Testis (tissue), 2 donors: Measurements from ENCODE around the gene DNAH10.

Experiments used
- CTCF ChIP-seq, 3 experiments: fragments of 450-650 bp in 2 of 3; fragments of 200-600 bp in 1 of 3; sonication (generic) in 1 of 3; IDR thresholded peaks; one replicate each; pipeline ENCODE4 v1.5.1; 2016 to 2019; ENCODE audit warnings: antibody characterized with exemption in 3 of 3, mild to moderate bottlenecking in 2 of 3, moderate library complexity in 1 of 3
- POLR2A ChIP-seq: fragments of 450-650 bp; IDR thresholded peaks from one replicate; pipeline ENCODE4 v1.6.1; 2017; ENCODE audit warnings: antibody characterized with exemption, mild to moderate bottlenecking, moderate library complexity

GRCh38 chr12:123744836-123745235, 17.3 kb upstream of the DNAH10 start:
- TF ChIP-seq CTCF (IDR thresholded peaks at IDR 0.05) (peak in 1 of 3 experiments; percentile 15), POLR2A (no peak)
